Measurements from ENCODE around the gene RBM25.
"Not testable (repeated sequence)": the region's sequence is repeated elsewhere in the genome, so short reads cannot be mapped to it uniquely, and the experiment has no call there.

Gene RBM25

GRCh38 chr14:73058224-73058921 lies at the start of gene RBM25:
RBM25 (plus strand) TSS chr14:73058534; CDS start chr14:73071642, 13,108 bp downstream.
- DNase-seq (ENCODE audit: low spot score): peak; percentile 96
- H3K27ac ChIP-seq: peak within 1 kb of the TSS; percentile 84 to 95
- H3K4me3 ChIP-seq: peak within 1 kb of the TSS; percentile 89
- no peak for TF ChIP-seq CTCF (IDR thresholded peaks at IDR 0.05)

- H3K27ac ChIP-seq; DNase-seq (ENCODE audit: low spot score); H3K4me3 ChIP-seq: not testable (repeated sequence)
These were observed 47.1 kb upstream of the RBM25 start for GRCh38 chr14:73011189-73011588.

- DNase-seq (ENCODE audit: low spot score): no peak
- TF ChIP-seq CTCF (IDR thresholded peaks at IDR 0.05): no peak
- H3K4me3 ChIP-seq: no peak overlapping the region
- H3K27ac ChIP-seq: no peak overlapping the region
These were observed 44.2 kb upstream of the RBM25 start for GRCh38 chr14:73014105-73014504.

- H3K27ac ChIP-seq; DNase-seq (ENCODE audit: low spot score); H3K4me3 ChIP-seq: not testable (repeated sequence)
These were observed 42.8 kb upstream of the RBM25 start for GRCh38 chr14:73015552-73015951.

GRCh38 chr14:73016011-73016410 lies 42.3 kb upstream of the RBM25 start:
- not testable (repeated sequence) for H3K27ac ChIP-seq; H3K4me3 ChIP-seq; DNase-seq (ENCODE audit: low spot score)

GRCh38 chr14:73022051-73022450 lies 36.3 kb upstream of the RBM25 start:
- peak overlapping the region; percentile 17 for H3K4me3 ChIP-seq
- TF ChIP-seq CTCF (IDR thresholded peaks at IDR 0.05): no peak
- no peak overlapping the region for H3K27ac ChIP-seq
- DNase-seq (ENCODE audit: low spot score): no peak

- no peak for DNase-seq (ENCODE audit: low spot score)
- peak overlapping the region; percentile 85 for H3K4me3 ChIP-seq
- TF ChIP-seq CTCF (IDR thresholded peaks at IDR 0.05): no peak
- H3K27ac ChIP-seq: no peak overlapping the region
These were observed 32.8 kb upstream of the RBM25 start for GRCh38 chr14:73025544-73025943.

- no peak for TF ChIP-seq CTCF (IDR thresholded peaks at IDR 0.05)
- no peak for DNase-seq (ENCODE audit: low spot score)
- peak overlapping the region; percentile 82 to 90 for H3K27ac ChIP-seq
These were observed 32.0 kb upstream of the RBM25 start for GRCh38 chr14:73026243-73026844.

More at GRCh38 chr14:73026243-73026844, 32.0 kb upstream of the RBM25 start:
- H3K4me3 ChIP-seq: peak overlapping the region; percentile 85
